HG03342 (cell line): Measurements from ENCODE around the gene TRIM47.

Experiments
- ATAC-seq: cut with Tn5 transposase; IDR thresholded peaks from one replicate; pipeline ENCODE4 v1.9.1; 2021; ENCODE audit warnings: mild to moderate bottlenecking, moderate library complexity; ENCODE audit not compliant: unreplicated experiment

The TRIM47 gene

GRCh38 chr17:75909051-75909811 lies 30.9 kb upstream of the TRIM47 start:
- ATAC-seq: no peak

- no peak for ATAC-seq
Measured at GRCh38 chr17:75908201-75908600, 29.8 kb upstream of the TRIM47 start.

- no peak for ATAC-seq
Measured at GRCh38 chr17:75906143-75906884, 27.9 kb upstream of the TRIM47 start.

GRCh38 chr17:75904749-75905521 lies 26.6 kb upstream of the TRIM47 start, which contains the start of gene MRPL38:
TSS of gene MRPL38 (minus strand) at chr17:75904884. CDS start at chr17:75904875, 9 bp downstream.
- peak; percentile 94 for ATAC-seq

GRCh38 chr17:75902406-75902805 lies 24.0 kb upstream of the TRIM47 start:
- no peak for ATAC-seq

GRCh38 chr17:75901727-75902126 lies 23.3 kb upstream of the TRIM47 start:
- ATAC-seq: no peak

- no peak for ATAC-seq
Measured at GRCh38 chr17:75900691-75901533, 22.5 kb upstream of the TRIM47 start.

- ATAC-seq: no peak
Measured at GRCh38 chr17:75899767-75900468, 21.5 kb upstream of the TRIM47 start.

- ATAC-seq: no peak
Measured at GRCh38 chr17:75899353-75899752, 21.0 kb upstream of the TRIM47 start.

GRCh38 chr17:75898791-75899190 lies 20.4 kb upstream of the TRIM47 start:
- no peak for ATAC-seq

GRCh38 chr17:75898065-75898464 lies 19.7 kb upstream of the TRIM47 start:
- ATAC-seq: no peak

GRCh38 chr17:75897160-75898019 lies 19.0 kb upstream of the TRIM47 start:
- ATAC-seq: peak; percentile 7

GRCh38 chr17:75896415-75897159 lies 18.2 kb upstream of the TRIM47 start, which contains the start of gene TRIM65:
TSS of gene TRIM65 (minus strand) at chr17:75896951. CDS start at chr17:75896937, 14 bp downstream.
- peak; percentile 54 for ATAC-seq

- ATAC-seq: no peak
Measured at GRCh38 chr17:75895370-75896155, 17.2 kb upstream of the TRIM47 start.

- ATAC-seq: no peak
Measured at GRCh38 chr17:75894049-75894733, 15.8 kb upstream of the TRIM47 start.

GRCh38 chr17:75893305-75894048 lies 15.1 kb upstream of the TRIM47 start:
- no peak for ATAC-seq
